Measurements from ENCODE around the gene DLL3. TPM values are rescaled to one million over a fixed set of nuclear protein-coding genes. Genes with fewer than 3 reads are reported as not detected.

DLL3 gene
- total RNA-seq, 1 experiment from 2014 or later, result 2.7 TPM

DNA sequence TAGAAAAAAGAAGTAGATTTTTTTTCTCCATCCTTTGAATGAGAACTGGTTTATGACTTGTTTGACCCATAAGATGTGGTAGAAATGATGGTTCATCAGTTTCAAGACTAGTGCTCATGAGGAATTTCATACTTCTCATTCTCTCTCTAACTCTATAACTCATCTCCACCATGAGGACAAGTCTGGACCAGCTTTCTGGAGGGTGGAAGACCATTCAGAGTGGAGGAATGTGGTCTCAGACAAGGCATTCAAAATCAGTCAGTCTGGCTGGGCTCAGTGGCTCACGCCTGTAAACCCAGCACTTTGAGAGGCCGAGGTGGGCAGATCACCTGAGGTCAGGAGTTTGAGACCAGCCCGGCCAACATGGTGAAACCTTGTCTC, 44.7 kb downstream of the DLL3 start:
- BruUV-seq (replicated peaks), result no TSS peak
- no peaks in the 10 kb centered on the region for H3K9me3 Mint-ChIP-seq (ENCODE audit: unreplicated experiment)
- Histone ChIP-seq H3K27me3 (replicated peaks; ENCODE audit: control insufficient read depth, insufficient read depth, low read length) (no peaks in the 10 kb centered on the region), H3K9me3 (no peaks in the 10 kb centered on the region), H3K36me3 (ENCODE audit: control insufficient read depth, insufficient read depth, low read length) (no peaks in the 10 kb centered on the region), H3K4me3 (ENCODE audit: low read depth, low read length) (no peak overlapping the region), H3K4me1 (peaks cover 5% of the 10 kb centered on the region; the same call in 1 of the 2 replicates)
- H3K27me3 Mint-ChIP-seq (ENCODE audit: insufficient read depth, unreplicated experiment), result peaks cover 14% of the 10 kb centered on the region
- TF ChIP-seq, protein P1, sequence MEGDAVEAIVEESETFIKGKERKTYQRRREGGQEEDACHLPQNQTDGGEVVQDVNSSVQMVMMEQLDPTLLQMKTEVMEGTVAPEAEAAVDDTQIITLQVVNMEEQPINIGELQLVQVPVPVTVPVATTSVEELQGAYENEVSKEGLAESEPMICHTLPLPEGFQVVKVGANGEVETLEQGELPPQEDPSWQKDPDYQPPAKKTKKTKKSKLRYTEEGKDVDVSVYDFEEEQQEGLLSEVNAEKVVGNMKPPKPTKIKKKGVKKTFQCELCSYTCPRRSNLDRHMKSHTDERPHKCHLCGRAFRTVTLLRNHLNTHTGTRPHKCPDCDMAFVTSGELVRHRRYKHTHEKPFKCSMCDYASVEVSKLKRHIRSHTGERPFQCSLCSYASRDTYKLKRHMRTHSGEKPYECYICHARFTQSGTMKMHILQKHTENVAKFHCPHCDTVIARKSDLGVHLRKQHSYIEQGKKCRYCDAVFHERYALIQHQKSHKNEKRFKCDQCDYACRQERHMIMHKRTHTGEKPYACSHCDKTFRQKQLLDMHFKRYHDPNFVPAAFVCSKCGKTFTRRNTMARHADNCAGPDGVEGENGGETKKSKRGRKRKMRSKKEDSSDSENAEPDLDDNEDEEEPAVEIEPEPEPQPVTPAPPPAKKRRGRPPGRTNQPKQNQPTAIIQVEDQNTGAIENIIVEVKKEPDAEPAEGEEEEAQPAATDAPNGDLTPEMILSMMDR (IDR thresholded peaks at IDR 0.05; ENCODE audit: insufficient read depth in 1 of 2, low read depth in 1 of 2, low read length in 1 of 2, severe bottlenecking in 1 of 2, unreplicated experiment in 1 of 2), result no peak
- no peak overlapping the region for H3K27ac Mint-ChIP-seq (ENCODE audit: unreplicated experiment)
- H3K4me3 Mint-ChIP-seq (ENCODE audit: unreplicated experiment), result no peak overlapping the region
- intact Hi-C loops (cut with micrococcal nuclease; ENCODE audit: unreplicated experiment), result no loop called here
- DNase-seq, result no peak
- peaks cover 5% of the 10 kb centered on the region for H3K36me3 Mint-ChIP-seq (ENCODE audit: insufficient read depth, unreplicated experiment)
- peaks cover 8% of the 10 kb centered on the region for H3K4me1 Mint-ChIP-seq (ENCODE audit: low read depth, unreplicated experiment)
- ChIA-PET CTCF (no interaction called here), POLR2A (no interaction called here)

DNA sequence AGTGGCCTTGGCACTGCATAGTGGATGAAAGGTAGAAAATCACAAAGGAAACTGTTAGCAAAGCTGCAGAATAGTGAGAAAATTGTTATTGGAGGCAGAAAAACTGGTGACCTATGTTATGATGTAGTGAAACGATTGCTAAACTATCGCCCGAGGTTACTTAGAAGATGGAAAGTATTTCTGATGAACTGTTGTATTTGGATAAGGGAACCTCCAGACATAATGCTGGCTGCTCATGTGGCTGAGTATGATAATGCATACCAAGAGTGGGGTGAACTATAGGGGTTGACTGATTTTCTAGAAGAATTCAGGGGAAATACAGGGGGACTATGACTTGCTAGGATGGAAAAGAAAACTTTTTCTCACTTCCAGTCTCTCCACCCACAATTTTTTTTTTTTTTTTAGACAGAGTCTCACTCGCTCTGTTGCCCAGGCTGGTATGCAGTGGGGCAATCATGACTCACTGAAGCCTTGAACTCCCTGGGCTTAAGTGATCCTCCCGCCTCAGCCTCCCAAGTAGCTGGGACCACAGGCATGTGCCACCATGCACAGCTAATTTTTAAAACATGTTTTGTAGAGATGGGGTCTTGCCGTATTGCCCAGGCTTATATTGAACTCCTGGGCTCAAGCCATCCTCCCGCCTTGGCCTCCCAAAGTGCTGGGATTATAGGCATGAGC, 45.6 kb downstream of the DLL3 start:
- Mint-ChIP-seq H3K9me3 (ENCODE audit: unreplicated experiment) (no peaks in the 10 kb centered on the region), H3K27ac (ENCODE audit: unreplicated experiment) (no peak overlapping the region), H3K36me3 (ENCODE audit: insufficient read depth, unreplicated experiment) (peaks cover 5% of the 10 kb centered on the region), H3K4me1 (ENCODE audit: low read depth, unreplicated experiment) (peaks cover 5% of the 10 kb centered on the region), H3K27me3 (ENCODE audit: insufficient read depth, unreplicated experiment) (peaks cover 14% of the 10 kb centered on the region), H3K4me3 (ENCODE audit: unreplicated experiment) (no peak overlapping the region)
- no peak for DNase-seq
- Histone ChIP-seq H3K4me3 (ENCODE audit: low read depth, low read length) (no peak overlapping the region), H3K9me3 (no peaks in the 10 kb centered on the region), H3K27me3 (replicated peaks; ENCODE audit: control insufficient read depth, insufficient read depth, low read length) (no peaks in the 10 kb centered on the region), H3K4me1 (no peaks in the 10 kb centered on the region), H3K36me3 (ENCODE audit: control insufficient read depth, insufficient read depth, low read length) (no peaks in the 10 kb centered on the region)
- POLR2A ChIA-PET, result no interaction called here
- TF ChIP-seq, protein P1 (IDR thresholded peaks at IDR 0.05; ENCODE audit: insufficient read depth in 1 of 2, low read depth in 1 of 2, low read length in 1 of 2, severe bottlenecking in 1 of 2, unreplicated experiment in 1 of 2), result no peak
- BruUV-seq (replicated peaks), result no TSS peak
- intact Hi-C loops (cut with micrococcal nuclease; ENCODE audit: unreplicated experiment), result no loop called here
- CTCF ChIA-PET, result interaction anchor here (0.8 kb wide), 1 partner anchor 47 kb away, joined by 4 read pairs; no protein-coding TSS in a partner anchor

DNA sequence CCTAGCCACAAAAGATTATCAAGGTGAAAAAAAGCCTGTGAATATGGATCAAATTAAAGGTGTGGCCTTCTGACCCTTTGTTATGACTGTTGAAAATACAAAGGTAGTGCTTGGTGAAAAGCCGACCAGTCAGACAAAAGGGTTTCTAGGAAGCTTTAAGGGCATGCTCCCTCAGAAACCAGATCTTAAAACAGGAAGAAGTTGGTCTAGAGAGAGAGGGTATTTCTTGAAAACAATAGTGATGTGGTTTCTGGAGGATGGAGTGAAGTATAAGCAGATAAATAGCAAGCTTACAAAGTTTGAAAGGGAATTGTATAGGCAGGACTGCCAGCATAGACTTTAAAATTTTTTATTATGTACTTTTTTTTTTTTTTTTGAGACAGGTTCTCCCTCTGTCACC, 46.2 kb downstream of the DLL3 start:
- TF ChIP-seq, protein P1 (IDR thresholded peaks at IDR 0.05; ENCODE audit: insufficient read depth in 1 of 2, low read depth in 1 of 2, low read length in 1 of 2, severe bottlenecking in 1 of 2, unreplicated experiment in 1 of 2), result no peak
- no peaks in the 10 kb centered on the region for H3K9me3 ChIP-seq
- H3K27ac Mint-ChIP-seq (ENCODE audit: unreplicated experiment), result no peak overlapping the region
- H3K4me3 Mint-ChIP-seq (ENCODE audit: unreplicated experiment), result no peak overlapping the region
- H3K4me1 Mint-ChIP-seq (ENCODE audit: low read depth, unreplicated experiment), result peaks cover 5% of the 10 kb centered on the region
- ChIA-PET CTCF (interaction anchor here (0.8 kb wide), 1 partner anchor 47 kb away, joined by 4 read pairs; no protein-coding TSS in a partner anchor), POLR2A (no interaction called here)
- H3K36me3 ChIP-seq (ENCODE audit: control insufficient read depth, insufficient read depth, low read length), result no peaks in the 10 kb centered on the region
- H3K27me3 ChIP-seq (replicated peaks; ENCODE audit: control insufficient read depth, insufficient read depth, low read length), result no peaks in the 10 kb centered on the region
- intact Hi-C loops (cut with micrococcal nuclease; ENCODE audit: unreplicated experiment), result no loop called here
- no peaks in the 10 kb centered on the region for H3K9me3 Mint-ChIP-seq (ENCODE audit: unreplicated experiment)
- H3K4me1 ChIP-seq, result no peaks in the 10 kb centered on the region
- no peak for DNase-seq
- peaks cover 14% of the 10 kb centered on the region for H3K27me3 Mint-ChIP-seq (ENCODE audit: insufficient read depth, unreplicated experiment)
- BruUV-seq (replicated peaks), result no TSS peak
- peaks cover 3% of the 10 kb centered on the region for H3K36me3 Mint-ChIP-seq (ENCODE audit: insufficient read depth, unreplicated experiment)
- H3K4me3 ChIP-seq (ENCODE audit: low read depth, low read length), result no peak overlapping the region
